PC-3 (cell line): ENCODE measurements around the gene TMEM214.

ENCODE experiments used
- EZH2phosphoT487 ChIP-seq: fragments of 300-600 bp; sonication (generic); IDR thresholded peaks from 2 replicates; pipeline ENCODE4 v1.6.1; 2018; ENCODE audit warnings: mild to moderate bottlenecking, antibody characterized with exemption, low read length, borderline replicate concordance
- TF ChIP-seq, protein P1 (sequence below): fragments of 300-600 bp; sonication (generic); conservative IDR thresholded peaks from 2 replicates; pipeline ENCODE4 v1.5.1; 2017; ENCODE audit warnings: antibody characterized with exemption, low read depth, mild to moderate bottlenecking, low read length

DNA sequence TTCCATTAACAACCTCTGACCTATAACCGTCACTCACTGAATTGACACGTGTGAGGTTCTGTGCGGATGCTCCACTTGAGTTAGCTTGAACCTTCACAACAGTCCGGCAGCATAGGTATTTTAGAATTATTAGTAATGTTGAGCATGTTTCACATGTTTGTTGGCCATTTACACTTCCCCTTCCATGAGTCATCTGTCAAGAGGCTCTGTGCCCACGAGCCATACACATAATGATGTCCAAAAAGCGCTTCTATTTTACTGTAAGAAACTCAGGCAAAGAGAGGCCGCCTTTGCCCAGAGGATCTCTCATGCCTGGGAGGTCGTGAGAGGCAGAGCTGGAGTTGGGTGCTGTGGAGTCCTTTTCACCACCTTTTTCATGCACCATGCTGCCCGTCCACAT is 28.9 kb upstream of the TMEM214 start:
- TF ChIP-seq, protein P1, sequence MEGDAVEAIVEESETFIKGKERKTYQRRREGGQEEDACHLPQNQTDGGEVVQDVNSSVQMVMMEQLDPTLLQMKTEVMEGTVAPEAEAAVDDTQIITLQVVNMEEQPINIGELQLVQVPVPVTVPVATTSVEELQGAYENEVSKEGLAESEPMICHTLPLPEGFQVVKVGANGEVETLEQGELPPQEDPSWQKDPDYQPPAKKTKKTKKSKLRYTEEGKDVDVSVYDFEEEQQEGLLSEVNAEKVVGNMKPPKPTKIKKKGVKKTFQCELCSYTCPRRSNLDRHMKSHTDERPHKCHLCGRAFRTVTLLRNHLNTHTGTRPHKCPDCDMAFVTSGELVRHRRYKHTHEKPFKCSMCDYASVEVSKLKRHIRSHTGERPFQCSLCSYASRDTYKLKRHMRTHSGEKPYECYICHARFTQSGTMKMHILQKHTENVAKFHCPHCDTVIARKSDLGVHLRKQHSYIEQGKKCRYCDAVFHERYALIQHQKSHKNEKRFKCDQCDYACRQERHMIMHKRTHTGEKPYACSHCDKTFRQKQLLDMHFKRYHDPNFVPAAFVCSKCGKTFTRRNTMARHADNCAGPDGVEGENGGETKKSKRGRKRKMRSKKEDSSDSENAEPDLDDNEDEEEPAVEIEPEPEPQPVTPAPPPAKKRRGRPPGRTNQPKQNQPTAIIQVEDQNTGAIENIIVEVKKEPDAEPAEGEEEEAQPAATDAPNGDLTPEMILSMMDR = no peak
- no peak for TF ChIP-seq EZH2phosphoT487
